Measurements from ENCODE around the gene TBC1D3B.
"Not testable (repeated sequence)": the region's sequence is repeated elsewhere in the genome, so short reads cannot be mapped to it uniquely, and the experiment has no call there.

The TBC1D3B gene

DNA sequence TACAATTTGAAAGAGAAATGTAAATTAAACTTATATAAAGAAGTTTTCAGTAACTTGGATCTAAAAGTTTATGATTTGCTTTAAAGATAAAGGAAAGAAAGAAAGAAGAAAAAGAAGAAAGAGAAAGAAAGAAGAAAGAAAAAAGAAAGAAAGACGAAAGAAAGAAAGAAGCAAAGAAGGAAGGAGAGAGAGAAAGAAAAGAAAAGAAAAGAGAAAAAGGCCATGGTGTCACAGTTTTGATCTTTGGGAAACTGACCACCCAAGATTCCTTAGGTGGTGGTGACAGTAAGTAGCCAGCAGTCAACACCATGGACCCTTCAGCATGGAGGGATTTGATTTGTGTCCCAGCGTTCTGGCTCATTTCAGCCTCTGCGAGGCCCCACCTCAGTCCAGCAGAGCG, 24.7 kb upstream of the TBC1D3B start:
- not testable (repeated sequence) for DNase-seq (ENCODE audit: low read depth, low spot score)

DNA sequence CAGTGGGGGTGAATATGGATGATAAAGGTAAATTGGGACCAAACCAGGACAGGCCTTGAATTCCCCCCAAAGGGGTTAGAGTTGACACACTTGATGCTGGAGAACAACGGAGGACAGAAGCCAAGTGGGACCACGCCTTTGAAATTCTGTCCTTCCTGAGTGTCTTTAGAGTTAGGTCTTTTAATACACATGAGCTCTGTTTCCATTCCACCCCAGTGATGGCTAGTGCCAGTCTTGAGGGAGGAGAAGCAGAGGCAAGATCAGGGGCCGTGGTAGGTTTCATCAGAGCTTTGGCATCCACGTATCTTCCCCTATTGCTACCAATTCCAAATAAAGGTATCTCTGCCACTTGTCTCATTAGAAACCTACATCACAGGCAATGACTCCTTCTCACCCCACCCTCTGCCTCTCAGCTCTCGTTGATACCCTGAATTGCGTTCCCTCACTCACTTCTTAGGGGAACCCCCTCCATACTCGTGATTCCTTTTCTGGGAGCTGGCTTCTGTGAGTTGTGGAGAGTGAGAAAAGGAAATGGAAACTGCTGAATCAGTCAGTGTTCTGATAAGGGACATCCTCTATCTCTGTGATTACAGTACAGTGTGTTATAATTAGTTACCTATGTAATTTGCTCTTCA, 22.5 kb upstream of the TBC1D3B start:
- DNase-seq (ENCODE audit: low read depth, low spot score) = no peak

DNA sequence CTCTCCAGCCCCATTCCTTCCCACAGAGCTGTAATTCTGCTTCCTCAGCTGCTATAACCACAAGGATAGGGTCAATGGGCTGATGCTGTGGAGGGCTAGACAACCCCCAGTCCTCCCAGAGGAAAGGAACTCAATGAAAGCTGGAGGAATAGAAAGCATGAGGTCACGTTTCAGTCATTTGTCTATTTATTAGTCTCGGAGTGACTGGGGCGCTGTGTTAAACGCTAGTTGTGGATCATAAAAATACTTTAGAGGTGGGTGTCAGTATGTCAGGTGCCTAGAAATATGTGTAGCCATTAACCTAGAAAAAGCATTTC, 20.9 kb upstream of the TBC1D3B start:
- DNase-seq (ENCODE audit: low read depth, low spot score) = no peak

DNA sequence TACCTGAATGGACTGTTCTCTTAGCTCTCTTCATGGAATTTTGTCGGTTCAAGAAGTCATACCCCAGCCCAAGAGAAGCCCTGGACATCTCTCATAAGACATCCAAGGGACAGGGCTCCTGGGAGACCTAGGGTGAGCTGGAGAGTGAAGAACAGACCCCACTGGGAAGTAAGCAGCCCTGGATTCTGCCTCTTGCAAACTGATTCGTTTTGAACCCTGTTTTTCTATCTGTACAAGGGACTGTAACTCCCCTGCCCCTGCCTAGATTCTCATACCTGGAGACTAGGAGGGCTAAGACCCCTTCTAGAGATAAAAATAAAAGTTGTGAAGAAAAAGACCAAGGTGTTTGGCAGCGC, 19.7 kb upstream of the TBC1D3B start:
- DNase-seq (ENCODE audit: low read depth, low spot score) = no peak

DNA sequence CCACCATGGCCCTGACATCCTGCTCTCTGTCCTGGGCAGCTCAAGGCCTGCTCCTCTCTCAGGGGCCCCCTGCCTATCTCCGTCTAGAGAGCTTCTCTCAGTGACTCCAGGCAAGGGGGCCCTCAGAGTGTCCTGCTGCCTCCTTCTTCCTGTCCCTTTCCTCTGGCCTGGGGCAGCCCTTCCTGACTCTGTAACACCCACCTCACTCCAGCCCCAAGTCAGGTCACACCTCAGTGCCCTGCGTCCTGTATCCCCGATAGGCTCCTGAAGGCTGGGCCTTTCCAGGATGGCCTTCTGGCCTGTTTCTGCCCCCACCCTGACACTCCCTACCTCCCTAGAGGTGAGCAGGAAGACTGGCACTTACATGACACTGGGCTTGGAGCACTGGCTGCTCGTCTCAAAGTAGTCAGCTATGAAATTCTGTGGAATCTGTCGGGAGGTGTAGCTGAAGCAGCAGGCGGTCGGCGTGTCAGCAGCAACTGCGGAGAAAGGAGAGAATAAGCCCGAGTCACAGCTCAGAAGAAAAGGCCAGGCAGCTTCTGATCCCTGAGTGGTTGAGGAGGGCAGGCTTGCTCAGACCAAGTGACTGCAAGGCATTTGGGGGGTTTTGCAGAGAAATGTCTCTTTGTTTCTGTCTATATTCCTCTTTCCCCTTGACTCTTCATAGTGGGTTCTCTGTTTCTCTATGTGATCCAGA, 19.1 kb upstream of the TBC1D3B start:
- DNase-seq (ENCODE audit: low read depth, low spot score) = no peak

DNA sequence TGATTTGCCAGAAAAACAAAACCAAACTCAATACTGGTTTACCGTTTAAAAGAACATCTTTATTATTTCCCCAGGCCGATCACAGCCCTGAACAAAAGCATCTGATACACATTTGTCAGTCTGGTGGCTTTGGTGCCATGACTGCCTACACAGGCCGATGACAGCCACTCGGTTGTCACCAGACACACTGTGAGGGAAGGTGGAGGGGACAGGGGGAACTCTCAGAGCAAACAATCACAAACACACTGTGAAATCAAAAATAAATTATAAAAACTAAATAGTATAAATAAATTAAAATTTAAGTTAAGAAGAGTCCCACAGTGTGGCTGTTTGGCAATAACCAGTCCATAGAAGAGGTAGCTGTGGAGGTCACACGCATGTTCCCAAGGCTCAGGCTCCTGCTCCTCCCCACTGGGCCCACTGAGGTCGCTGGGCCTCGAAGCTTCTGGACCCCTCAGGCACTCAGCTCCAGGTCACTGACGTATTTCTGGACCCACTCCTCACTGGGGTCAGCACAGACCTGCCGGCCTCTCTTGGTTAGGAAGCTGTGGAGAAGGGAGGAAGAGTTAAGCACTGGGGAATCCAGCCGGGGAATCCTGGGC, 18.5 kb upstream of the TBC1D3B start:
- DNase-seq (ENCODE audit: low read depth, low spot score) = not testable (repeated sequence)

DNA sequence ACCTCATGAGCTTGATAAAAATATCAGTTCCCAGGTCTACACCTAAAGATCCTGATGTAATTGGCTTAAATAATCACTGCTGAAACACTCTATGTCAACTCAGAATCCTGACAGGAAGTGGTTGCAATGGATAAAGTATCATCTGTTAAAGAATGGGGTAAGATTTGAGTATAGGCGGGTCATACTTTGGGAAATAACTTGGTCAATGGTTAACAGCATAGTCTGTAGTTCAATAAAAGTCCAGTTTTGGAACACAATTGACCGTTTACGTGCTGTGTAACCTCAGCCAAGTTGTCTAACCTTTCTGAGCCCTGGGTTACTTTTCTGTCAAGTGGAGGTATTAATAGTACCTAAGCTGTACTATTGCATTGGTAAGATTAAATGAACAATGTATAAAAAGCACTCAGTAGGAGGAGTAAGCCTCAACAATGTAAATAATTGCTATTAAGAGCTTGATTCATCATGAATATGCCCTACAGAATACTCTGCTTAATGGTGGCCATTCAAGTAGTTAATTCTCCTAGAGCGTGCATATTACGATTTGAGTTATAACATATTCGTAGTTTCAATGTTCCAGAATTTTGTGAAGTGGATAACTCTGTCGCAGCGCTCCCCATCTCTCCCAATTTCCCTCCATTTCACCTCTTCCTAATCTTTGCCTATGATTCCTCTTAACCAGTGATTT, 17.9 kb upstream of the TBC1D3B start:
- DNase-seq (ENCODE audit: low read depth, low spot score) = not testable (repeated sequence)

DNA sequence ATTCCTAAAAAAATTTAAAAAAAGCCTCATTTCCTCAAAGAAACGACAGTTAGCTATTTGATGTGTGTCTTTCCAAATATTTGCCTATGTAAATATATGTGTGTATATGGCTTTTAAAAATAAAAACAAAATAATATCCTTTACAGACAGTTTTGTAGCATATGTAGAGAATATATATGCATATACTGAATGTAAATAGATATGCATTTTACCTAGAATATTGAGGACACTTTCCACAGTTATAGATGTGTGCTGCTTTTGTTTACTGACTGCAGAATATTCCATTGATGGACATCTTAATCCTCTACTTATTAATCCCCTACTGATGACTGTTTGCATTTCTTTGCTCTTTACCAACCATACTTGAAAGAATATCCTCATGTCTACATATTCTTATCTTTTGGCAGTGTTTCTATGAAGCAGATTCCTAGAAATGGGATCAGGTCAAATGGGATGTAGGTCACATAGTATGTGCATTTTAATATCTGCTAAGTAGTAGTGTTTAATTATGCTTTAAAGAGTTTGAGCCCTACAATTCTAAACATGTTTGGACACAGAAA, 16.9 kb upstream of the TBC1D3B start:
- DNase-seq (ENCODE audit: low read depth, low spot score) = no peak

DNA sequence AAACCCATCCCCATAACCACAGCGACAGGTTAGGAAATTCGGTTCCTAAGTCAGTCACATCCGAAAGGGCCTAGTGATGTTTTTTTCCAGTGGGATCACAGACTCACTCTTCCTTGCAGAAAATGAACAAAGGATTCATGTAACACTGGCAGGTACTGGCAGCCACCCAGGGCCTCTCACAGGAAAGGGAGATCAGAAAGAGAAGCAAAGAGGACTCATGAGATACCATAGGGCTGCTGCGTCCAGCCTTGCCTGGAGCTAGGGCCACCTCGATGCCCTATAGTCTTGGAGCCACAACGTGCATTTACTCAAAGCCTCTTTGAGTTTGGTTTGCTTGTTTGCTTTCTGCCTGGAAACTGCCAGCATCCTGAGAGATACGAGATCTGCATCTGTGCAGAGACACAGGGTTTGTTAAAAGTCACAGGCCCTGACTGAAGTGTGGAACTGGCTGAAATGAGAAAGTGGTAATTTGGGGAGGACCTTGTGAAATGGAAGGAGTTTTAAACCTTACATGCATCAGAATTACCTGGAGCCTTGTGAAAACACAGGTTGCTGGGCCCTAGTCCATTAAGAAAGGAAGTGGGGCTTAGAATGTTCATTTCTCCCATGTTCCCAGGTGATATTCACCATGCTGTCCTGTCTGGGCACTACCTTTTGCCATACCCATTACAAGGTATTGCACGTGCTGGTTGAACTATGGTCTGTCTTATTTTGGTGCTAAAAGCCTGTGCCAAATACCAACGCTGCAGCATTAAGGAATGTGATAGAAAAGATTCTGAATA, 14.3 kb upstream of the TBC1D3B start:
- not testable (repeated sequence) for DNase-seq (ENCODE audit: low read depth, low spot score)

DNA sequence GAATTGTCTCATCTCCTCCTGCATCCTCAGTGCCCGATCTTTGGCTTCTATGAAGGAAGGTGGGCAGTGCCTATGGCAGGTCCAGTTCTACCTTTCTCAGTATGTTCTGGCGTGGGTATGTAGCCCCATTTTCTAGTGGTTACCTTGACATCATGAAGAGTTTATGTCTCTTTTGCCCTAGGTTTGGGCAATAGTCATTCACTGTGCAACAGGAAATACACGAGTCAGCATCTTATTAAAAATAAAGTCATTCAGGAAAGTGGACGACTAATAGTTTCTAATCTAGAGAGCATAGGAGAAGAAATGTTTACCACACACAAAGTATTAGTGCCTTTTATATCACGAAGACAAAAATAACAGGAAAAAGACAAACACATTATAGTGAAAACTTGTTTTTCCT, 13.6 kb upstream of the TBC1D3B start:
- not testable (repeated sequence) for DNase-seq (ENCODE audit: low read depth, low spot score)

DNA sequence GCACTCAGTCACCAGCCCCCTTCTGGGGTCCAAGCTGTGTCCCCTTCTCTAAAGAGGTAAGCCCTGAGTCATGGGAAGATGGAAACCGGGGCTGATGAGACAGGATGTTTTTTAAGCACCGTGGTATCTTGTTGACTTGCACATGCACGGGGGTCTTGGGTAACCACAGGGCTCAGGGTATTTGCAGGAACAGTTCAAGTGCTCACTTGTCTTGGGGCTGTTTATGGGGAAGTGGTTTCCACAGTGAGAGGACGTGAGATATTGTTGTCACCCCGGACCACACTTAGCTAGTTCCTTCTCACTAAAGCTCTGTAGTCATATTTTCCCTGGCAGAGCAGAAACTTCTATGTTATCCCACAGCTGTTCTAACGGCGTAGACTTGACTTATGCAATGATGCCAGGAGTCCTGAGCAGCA, 12.5 kb upstream of the TBC1D3B start:
- no peak for DNase-seq (ENCODE audit: low read depth, low spot score)

DNA sequence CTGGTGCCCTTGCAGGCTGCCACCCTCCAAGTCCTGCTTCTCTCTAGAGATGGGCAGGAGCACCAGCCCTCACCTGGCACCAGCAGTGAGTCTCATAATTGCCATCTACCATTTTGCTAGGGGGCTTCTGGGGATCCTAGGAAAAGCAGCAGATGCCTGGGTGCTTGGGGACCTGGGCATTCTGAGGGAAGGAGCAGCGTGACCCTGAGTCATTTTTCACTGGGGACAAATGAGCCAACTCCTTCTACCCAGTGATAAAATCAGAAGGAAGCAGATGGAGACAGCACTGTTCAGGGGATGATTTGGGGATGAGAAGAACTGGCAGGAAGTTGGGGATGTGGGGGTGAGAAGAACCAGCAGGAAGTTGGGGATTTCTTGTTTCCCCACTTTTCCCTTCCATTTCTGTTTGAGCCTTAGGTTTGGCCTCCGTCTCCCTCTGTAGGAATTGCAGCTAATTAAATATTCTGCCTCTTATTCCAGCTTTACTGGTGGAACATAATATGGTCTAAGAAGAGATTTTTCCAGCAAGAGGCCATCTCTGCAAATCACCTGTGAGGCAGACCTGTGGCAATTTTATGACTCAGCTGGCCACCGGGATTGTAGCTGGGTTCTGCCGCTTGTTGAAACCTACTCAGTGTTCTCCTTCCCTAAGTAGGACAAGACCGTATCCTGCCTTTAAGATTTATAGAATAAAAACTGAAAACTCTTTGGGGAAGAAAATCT, 11.7 kb upstream of the TBC1D3B start:
- DNase-seq (ENCODE audit: low read depth, low spot score) = not testable (repeated sequence)

DNA sequence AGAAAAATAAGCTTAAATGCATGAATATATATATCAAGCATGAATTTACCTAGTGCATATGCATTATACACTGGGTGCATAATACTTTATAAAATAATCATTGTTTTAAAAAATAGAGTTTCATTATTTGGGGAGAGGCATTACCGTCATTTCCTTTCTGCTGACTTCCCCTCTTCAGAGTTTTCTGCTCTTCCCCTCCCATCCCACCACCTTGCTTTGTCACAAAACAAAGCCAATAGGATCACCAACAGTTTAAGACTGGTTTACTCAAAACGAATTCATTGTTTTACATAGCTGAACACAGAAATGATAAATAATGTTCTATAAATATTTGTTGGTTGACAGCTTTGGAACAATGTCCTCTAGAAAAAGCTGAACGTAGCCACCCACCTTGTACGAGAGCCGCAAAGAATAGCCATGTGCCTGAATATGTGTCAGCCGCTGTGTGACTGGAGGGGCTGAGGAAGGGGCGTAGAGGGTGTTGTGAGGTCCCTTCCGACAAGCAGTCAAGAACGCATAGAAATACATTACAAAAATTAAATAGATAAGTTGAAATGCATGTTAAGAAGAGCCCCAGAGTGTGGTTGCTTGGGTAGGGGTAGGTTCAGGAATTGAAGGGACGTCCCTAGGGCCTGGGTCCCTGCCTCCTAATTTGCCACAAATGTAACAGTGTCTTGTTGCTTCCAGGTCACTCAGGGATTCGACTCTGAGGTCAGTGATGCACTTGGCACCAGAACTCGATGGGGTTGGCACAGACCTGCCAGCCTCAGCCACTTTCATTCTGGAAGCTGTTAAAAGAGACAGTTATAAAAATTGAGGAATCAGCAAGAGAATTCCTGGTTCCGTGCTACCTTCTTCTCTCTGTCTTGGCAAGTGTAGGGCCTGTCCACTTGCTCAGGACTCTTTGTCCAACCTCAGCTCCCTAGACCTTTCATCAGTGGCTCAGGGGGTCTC, 10.7 kb upstream of the TBC1D3B start:
- DNase-seq (ENCODE audit: low read depth, low spot score) = not testable (repeated sequence)

DNA sequence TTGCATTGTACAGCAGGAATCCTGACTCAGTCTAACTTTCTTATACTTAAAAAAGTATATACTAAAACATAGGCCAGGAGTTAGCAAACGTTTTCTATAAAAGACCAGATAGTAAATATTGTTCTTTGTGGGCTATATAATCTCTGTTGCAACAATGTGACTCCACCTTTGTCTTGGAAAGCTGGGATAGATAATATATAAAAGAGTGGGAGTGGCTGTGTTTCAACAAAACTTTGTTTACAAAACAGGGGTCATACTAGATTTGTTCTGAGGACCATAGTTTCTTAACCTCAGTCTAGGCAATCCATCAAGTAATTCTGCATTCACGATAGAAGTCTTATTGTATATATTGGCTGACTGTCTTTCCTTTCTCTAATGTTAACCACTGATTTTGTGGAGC, 9.0 kb upstream of the TBC1D3B start:
- DNase-seq (ENCODE audit: low read depth, low spot score) = no peak

DNA sequence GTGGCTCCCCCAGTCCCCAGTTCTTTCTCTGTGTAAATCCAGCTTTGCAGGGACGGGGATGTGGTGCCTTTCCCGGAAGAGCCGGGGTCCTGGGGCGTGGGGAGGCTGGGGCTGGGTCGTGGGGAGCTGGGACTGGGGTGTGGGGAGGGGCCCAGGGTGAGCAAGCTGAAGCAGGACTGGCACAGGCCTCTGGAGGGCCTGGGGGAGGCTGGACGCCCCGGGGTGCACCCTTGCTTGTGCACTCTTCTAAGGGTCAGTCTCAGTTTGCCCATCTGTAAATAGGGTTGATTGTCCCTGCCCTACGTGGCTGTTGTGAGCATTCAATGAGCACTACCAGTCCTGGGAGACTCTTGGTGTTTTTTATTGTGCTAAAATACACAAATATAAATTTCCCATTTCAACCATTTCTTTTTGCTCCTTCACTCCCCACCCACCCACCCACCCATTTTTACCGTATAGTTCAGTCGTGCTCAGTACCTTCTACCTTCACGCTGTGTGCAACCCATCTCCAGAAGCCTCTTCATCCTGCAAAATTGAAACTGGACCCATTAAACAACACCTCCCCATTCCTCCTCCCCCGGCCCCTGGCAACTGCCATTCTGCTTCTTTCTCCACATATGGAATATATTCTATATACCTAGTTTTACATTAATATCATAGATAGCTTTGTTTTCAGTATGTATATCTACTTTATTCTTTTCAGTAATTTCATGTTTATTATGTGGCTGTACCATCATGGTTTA, 7.8 kb upstream of the TBC1D3B start:
- no peak for DNase-seq (ENCODE audit: low read depth, low spot score)

DNA sequence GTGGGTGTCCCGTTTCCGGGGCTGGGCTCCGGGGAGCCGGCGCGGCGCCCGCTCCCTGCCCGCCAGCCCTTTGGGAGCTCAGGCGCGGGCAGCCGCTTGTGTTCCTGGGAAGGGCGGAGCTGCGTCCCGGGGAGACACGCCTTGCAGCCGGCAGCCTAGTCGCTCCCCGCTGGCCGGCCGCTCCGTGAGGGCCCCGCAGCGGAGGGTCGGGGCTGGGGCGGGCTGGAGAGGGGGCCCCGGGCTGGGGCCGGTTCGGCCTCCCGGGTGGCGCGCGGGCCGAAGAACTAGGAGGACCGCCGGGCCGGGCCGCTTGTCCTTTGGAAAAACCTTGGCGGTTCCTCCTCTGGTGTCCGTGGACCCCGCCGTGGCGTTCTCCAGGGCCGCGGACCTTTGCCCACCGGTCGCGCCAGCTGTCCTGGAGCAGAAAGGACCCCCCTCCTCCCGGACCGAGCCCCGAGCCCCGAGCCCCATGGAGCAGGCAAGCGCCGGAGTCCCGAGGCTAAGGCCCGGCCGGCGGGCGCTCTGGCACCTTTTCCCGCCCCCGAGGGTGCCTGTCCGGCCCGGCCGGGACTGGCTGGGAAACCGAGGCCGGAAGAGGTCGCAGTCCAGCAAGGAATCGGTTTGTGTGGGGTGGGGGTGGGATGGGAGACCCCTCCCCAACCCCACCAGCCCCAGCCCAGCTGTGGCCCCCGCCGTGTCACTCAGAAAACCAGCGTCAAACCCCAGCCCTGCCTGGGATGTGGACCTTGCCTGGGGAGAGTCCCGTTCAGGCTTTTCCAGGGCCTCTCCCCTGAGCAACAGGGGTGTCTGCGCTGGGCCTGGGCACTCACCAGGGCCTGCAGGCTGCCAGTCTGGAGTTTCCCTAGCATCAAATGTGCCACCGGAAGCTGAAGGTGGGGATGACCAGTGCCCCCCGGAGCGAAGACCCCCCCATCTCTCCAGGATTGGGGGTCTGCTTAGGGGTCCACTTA, 6.8 kb upstream of the TBC1D3B start:
- no peak for DNase-seq (ENCODE audit: low read depth, low spot score)

DNA sequence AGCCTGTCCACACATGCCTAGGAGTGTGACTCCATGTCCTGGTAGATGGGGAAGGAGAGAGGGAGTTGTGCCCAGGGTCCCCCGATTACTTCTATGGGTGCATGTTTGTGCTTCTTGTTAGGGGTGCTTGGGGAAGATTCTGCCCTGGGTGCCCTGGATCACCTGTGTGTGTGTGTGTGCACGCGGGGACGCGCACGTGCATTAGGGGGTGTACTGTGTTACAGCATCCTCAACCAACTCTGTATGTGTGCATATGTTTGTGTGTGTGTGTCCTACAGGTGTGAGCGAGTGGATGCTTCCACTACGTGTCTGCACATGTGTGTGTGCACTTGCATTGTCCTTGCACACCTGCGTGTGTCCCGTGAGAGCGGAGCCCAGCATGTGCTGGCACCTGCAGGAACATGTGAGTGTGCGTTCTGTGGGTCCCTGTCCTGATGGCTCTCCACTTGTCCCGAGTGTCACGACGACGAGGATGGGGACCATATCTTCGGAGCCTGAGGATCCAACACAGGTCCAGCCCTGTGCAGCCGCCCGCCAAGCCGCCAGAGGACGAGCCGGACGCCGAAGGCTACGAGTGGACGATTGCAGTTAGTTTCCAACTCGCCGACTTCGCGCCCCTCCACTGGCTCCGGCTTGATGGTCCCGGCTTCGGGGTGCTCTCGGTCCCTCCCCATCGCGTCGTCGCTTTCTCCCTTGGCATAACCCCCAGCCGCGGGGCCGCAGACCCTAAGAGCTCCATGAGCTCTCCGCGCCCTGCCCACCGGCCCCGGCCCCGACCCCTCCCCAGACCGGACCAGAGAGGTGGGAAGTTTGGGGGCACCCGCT, 6.0 kb upstream of the TBC1D3B start:
- no peak for DNase-seq (ENCODE audit: low read depth, low spot score)
